HG03354 (cell line): ENCODE results near the gene STRC.
"Not testable (repeated sequence)": the region's sequence is repeated elsewhere in the genome, so short reads cannot be mapped to it uniquely, and the experiment has no call there.

Source experiments
- ATAC-seq: cut with Tn5 transposase; IDR thresholded peaks from one replicate; pipeline ENCODE4 v1.9.1; 2021; ENCODE audit warnings: mild to moderate bottlenecking; ENCODE audit not compliant: unreplicated experiment, poor library complexity, severe bottlenecking

STRC gene

DNA sequence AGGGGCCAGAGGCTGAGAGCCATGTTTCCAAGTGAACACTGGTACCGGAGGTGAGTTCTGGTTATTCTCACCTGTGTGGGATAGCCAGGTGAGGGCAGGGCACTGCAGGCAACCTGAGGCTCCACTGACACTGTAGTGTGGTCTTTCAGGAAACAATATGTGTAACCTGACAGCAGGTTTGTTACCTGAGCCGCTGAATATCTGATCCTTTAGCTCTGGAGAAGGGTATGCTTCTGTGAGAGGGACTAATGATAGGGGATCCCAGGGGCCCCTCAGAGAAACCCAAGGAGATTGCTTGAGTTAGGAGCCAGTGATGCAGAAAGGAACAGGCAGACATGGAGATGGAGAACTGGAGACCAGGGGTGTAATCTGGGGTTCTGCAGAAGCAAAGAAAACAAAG lies at the start of gene STRC:
Gene STRC (minus strand): TSS at position 101 of the 400 bp plus-strand sequence. CDS start 78 bp downstream, at position 23.
- not testable (repeated sequence) for ATAC-seq

- not testable (repeated sequence) for ATAC-seq
Observed at GRCh38 chr15:43666177-43666576, 47.6 kb upstream of the STRC start.

DNA sequence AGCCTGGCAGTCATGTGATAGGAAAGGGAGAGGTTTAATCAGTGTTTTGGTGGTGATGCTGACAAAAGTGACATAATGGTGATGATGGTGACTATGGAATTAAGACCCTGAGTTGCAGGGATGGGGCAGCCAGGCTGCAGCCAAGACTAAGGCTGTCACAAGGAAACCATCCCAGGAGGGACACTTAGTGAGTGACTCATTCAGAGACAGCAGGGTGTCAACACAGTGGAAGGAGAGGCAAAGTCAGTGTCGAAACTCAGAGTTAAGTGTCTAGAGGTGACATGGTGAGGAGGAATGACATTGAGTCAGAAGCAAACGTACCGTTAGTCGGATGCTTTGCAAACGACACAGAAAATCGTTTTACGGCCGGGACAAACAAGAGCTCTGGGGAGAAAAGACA lies 44.7 kb upstream of the STRC start:
- ATAC-seq: not testable (repeated sequence)

- ATAC-seq: not testable (repeated sequence)
Observed at GRCh38 chr15:43662293-43662692, 43.7 kb upstream of the STRC start.

DNA sequence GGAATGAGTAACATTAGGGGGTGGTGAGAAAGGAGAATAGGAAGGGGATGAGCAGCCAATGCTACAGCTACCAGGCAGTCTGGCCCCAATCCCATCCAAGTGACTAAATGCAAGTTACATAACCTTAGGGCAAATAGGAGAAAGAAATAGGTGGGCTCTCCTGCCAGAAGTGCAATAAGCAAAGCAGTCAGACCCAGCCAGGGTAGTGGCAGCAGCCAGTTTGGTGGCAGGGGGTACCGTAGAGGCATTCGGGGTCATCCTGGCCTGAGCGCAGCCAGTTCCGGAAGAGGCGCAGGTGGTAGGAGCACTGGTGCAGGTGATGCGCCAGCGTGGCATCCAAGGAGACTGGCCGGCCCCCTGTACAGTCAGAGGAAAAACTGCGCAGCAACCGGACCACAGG lies 41.1 kb upstream of the STRC start:
- ATAC-seq: not testable (repeated sequence)

- ATAC-seq: not testable (repeated sequence)
Observed at GRCh38 chr15:43649430-43649926, 30.9 kb upstream of the STRC start.

- ATAC-seq: no peak
Observed at GRCh38 chr15:43648649-43649429, 30.2 kb upstream of the STRC start, which contains the start of gene CATSPER2. TSS of gene CATSPER2 (minus strand) at chr15:43648844. CDS start at chr15:43648061, 783 bp downstream.

GRCh38 chr15:43638464-43639204 lies 20.0 kb upstream of the STRC start:
- ATAC-seq: peak; percentile 68

DNA sequence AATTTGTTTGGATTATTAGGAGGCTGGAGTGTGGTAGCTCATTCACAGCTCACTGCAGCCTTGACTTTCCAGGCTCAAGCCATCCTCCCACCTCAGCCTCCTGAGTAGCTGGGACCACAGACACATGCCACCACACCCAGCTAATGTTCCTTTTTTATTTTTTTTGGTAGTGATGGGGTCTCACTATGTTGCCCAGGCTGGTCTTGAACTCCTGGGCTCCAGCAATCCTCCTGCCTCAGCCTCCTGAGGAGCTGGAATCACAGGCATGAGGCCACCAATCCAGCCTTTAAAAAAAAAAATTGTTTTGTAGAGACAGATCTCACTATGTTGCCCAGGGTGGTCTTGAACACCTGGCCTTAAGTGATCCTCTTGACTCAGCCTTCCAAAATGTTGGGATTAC lies 8.3 kb upstream of the STRC start:
- not testable (repeated sequence) for ATAC-seq

DNA sequence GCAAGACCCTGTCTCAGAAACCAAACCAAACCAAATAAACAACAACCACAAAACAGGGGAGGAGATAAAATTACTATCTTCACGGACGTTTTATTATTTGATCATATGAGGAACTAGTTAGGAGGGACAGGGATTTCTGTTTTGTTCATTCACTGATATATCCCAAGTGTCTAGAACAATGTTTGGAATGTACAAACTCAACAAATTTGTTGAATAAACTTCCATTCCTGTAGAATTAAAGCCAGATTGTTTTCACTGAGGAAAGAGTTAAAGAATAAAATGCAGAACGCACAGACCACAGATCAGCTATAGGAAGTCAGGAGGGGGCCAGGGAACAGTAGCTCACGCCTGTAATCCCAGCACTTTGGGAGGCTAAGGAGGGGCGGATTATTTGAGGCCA lies 6.5 kb upstream of the STRC start:
- ATAC-seq: no peak

- not testable (repeated sequence) for ATAC-seq
Observed at GRCh38 chr15:43622068-43622799, 3.6 kb upstream of the STRC start.

- not testable (repeated sequence) for ATAC-seq
Observed at GRCh38 chr15:43617750-43618149, 850 bp downstream of the STRC start.

- ATAC-seq: not testable (repeated sequence)
Observed at GRCh38 chr15:43602233-43602632, 16.4 kb downstream of the STRC start.

GRCh38 chr15:43600200-43600599 lies 18.4 kb downstream of the STRC start:
- ATAC-seq: not testable (repeated sequence)

DNA sequence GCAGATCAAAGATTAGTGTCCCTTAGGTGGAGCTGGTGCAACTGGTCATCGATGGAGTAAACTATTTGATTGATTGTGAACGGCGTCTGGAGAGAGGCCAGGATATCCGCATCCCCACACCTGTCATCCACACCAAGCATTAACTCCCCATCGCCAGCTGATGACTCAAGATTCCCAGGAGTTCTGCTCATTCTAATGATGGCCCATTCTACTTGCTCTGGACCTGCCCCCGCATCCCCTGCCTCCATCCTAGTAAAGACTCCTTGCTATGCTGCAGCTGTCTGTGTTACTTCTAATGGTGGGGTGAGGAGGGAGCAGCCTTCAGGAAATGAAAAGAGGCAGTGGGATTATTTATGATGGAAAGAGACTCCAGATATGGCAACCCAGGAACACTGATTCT lies 19.5 kb downstream of the STRC start:
- not testable (repeated sequence) for ATAC-seq

GRCh38 chr15:43593328-43594190 lies 25.0 kb downstream of the STRC start, which contains the start of gene CKMT1B:
TSS of gene CKMT1B (plus strand) at chr15:43594027. CDS start at chr15:43594219, 192 bp downstream.
- not testable (repeated sequence) for ATAC-seq

DNA sequence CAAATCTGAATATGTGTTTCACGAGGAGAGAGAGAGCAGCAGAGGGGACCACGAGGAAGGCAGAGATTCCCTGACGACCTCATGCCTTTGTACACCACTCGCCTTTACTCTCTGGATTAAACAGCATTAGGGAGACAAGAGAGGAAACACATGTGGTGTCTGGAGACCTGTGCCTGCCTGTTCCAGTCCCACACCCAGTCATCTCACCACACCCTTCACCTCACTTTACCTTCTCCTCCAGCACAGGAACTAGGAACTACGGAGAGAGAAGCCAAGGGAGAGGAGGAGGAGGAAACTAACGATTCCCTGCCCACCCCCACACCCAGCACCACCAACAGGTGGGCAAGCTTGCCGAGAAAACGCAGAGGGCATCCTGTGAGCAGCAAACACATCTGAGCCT lies 25.8 kb downstream of the STRC start:
- not testable (repeated sequence) for ATAC-seq

DNA sequence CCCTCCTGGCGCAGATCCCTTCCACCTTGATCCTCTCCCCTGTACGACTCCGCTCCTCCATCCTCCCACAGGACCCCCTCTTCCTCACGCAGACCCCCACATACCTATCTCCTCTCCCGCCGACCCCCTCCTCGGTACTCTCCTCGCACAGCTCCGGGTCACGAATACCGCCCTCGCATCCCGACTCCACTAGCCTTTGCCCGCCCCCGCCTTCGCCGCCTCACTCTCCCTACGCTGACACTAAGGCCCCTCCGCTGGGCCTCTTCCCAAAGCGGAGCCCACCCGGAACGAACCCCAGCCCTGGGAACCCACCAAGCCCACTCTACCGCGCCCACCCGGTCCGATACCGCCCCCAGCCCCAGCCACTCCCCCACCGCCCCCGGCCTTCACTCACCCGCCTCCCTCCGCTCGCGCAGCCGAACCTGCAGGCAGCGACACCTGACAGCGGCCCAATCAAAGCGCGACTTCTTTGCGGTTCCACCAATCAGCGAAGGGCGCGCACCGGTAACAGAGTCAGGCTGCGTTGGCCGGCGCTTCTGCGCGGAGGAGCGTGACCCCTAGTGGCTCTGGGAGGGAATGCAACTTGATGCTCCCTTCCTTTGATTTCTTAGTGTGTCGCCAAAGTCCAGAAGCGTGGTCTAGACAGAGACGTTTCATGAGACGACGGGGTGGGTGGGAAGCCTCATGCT lies 28.7 kb downstream of the STRC start, which contains the start of gene PPIP5K1:
Gene PPIP5K1 (minus strand): TSS at position 431 of the 689 bp plus-strand sequence. CDS start 5,704 bp downstream, outside the sequence.
- ATAC-seq: peak; percentile 97
